Heart left ventricle (tissue), 13 donors: ENCODE results near the gene SLC29A3.

ENCODE experiments used
- CTCF ChIP-seq, 12 donors: fragments of 200-600 bp; sonication (generic) in 4 of 12; IDR thresholded peaks; one replicate each; pipeline versions ENCODE4 v1.5.0 to v1.8.0; 2018 to 2022; ENCODE audit warnings: antibody characterized with exemption in 12 of 12, mild to moderate bottlenecking in 5 of 12
- POLR2A ChIP-seq, 2 donors: fragments of 450-650 bp; IDR thresholded peaks; one replicate each; pipeline ENCODE4 v1.6.1; 2017; ENCODE audit warnings: antibody characterized with exemption in 2 of 2, mild to moderate bottlenecking in 2 of 2, moderate library complexity in 2 of 2
- donor health status: ischemic (EF 13 %, LVEDD 7.1; RV severe dilation, severe dysfunction).
- donor health status: DM: no; HTN: yes; CAD: no.
- donor health status: DM: no; HTN: no; CAD: no.
- donor health status: ischemic (EF 25% LVEDD 6.9; RV normal size, moderate dysfunction).
- donor health status: ischemic (EF 25% LVEDD 5.7; RV mildly dilated, moderate dysfunction).
- donor health status: ischemic (EF 35%, LVEDD 5.7; RV mildly dilated, moderate dysfunction).
- donor health status: nonischemic (EF 11% LVEDD 7.7; RV severe dilation, severe dysfunction).
- donor health status: DM: yes; HTN: yes; CAD: no.
- donor health status: PGD.
- donor health status: ischemic (EF 29% LVEDD 5.4; RV normal size, mild dysfunction).
- donor health status: nonischemic (EF 23%, LVEDD 6.1; RV moderate dilation, normal function).

DNA sequence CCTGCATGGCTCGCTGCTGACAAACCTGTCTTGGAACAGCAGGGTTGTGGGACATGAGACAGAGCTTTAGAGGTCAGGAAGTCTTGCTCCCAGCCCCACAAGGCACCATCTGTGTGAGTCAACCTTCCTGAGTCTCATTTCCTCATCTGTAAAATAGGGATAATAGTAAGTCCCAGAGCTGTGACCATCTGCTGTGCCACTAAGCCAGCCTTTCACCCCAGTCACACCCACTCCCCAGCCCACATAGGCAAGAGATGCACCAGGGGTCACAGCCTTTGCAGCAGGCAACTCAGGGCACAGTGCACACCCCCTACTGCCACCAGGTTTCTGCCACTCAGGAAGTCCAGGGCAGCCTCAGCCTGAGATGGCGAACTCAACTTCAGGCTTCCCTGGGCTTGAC lies 48.2 kb downstream of the SLC29A3 start:
- TF ChIP-seq CTCF (IDR thresholded peaks at IDR 0.05), result no peak
- no peak for TF ChIP-seq POLR2A (IDR thresholded peaks at IDR 0.05)
